Amniotic stem cell (primary cell): ENCODE results near the gene PTDSS2.
"Not testable (repeated sequence)": the region's sequence is repeated elsewhere in the genome, so short reads cannot be mapped to it uniquely, and the experiment has no call there.

Source experiments
- DNase-seq: peaks from one replicate; lab custom pipeline; 2025; lab: John Stamatoyannopoulos, UW

PTDSS2 gene

GRCh38 chr11:506238-506994 lies 56.3 kb downstream of the PTDSS2 start:
- DNase-seq = peak; percentile 91

- DNase-seq = peak; percentile 81
Measured at GRCh38 chr11:506995-507726, 57.1 kb downstream of the PTDSS2 start, which contains the start of gene RNH1. TSS of gene RNH1 (minus strand) at chr11:507242. CDS start at chr11:502162, 5,080 bp downstream.

GRCh38 chr11:507727-508515 lies 57.8 kb downstream of the PTDSS2 start:
- no peak for DNase-seq

- no peak for DNase-seq
Measured at GRCh38 chr11:508956-509355, 58.9 kb downstream of the PTDSS2 start.

GRCh38 chr11:512761-513595 lies 62.9 kb downstream of the PTDSS2 start:
- DNase-seq = no peak

- no peak for DNase-seq
Measured at GRCh38 chr11:514606-515005, 64.5 kb downstream of the PTDSS2 start.

- no peak for DNase-seq
Measured at GRCh38 chr11:515131-515530, 65.1 kb downstream of the PTDSS2 start.

- DNase-seq = no peak
Measured at GRCh38 chr11:516400-516799, 66.3 kb downstream of the PTDSS2 start.

GRCh38 chr11:516918-517685 lies 67.0 kb downstream of the PTDSS2 start:
- DNase-seq = not testable (repeated sequence)

GRCh38 chr11:518463-519202 lies 68.6 kb downstream of the PTDSS2 start:
- DNase-seq = peak; percentile 87

GRCh38 chr11:520428-521176 lies 70.5 kb downstream of the PTDSS2 start:
- no peak for DNase-seq

- DNase-seq = no peak
Measured at GRCh38 chr11:521177-521688, 71.2 kb downstream of the PTDSS2 start.

- no peak for DNase-seq
Measured at GRCh38 chr11:526192-526591, 76.1 kb downstream of the PTDSS2 start.

GRCh38 chr11:528166-528814 lies 78.2 kb downstream of the PTDSS2 start:
- DNase-seq = no peak

GRCh38 chr11:528815-529727 lies 79.0 kb downstream of the PTDSS2 start:
- DNase-seq = no peak

GRCh38 chr11:529728-530411 lies 79.8 kb downstream of the PTDSS2 start:
- DNase-seq = no peak
